ENCODE results near the gene DDX17. TPM values are rescaled to one million over a fixed set of nuclear protein-coding genes. Genes with fewer than 3 reads are reported as not detected.

DDX17 gene
- total RNA-seq, 1 donor from 2014 or later = 530 TPM

- Mint-ChIP-seq H3K27ac (ENCODE audit: unreplicated experiment) (no peak overlapping the region), H3K4me1 (ENCODE audit: low read depth, unreplicated experiment) (no peaks in the 10 kb centered on the region), H3K4me3 (ENCODE audit: unreplicated experiment) (no peak overlapping the region), H3K36me3 (ENCODE audit: unreplicated experiment) (no peaks in the 10 kb centered on the region), H3K9me3 (ENCODE audit: unreplicated experiment) (no peaks in the 10 kb centered on the region), H3K27me3 (ENCODE audit: unreplicated experiment) (no peaks in the 10 kb centered on the region)
- TF ChIP-seq, protein P1, sequence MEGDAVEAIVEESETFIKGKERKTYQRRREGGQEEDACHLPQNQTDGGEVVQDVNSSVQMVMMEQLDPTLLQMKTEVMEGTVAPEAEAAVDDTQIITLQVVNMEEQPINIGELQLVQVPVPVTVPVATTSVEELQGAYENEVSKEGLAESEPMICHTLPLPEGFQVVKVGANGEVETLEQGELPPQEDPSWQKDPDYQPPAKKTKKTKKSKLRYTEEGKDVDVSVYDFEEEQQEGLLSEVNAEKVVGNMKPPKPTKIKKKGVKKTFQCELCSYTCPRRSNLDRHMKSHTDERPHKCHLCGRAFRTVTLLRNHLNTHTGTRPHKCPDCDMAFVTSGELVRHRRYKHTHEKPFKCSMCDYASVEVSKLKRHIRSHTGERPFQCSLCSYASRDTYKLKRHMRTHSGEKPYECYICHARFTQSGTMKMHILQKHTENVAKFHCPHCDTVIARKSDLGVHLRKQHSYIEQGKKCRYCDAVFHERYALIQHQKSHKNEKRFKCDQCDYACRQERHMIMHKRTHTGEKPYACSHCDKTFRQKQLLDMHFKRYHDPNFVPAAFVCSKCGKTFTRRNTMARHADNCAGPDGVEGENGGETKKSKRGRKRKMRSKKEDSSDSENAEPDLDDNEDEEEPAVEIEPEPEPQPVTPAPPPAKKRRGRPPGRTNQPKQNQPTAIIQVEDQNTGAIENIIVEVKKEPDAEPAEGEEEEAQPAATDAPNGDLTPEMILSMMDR (IDR thresholded peaks at IDR 0.05; ENCODE audit: partially characterized antibody, unreplicated experiment) = no peak
- DNase-seq = no peak
These were observed 25.3 kb upstream of the DDX17 start for GRCh38 chr22:38531251-38531938.

GRCh38 chr22:38524429-38524828 is 18.3 kb upstream of the DDX17 start:
- TF ChIP-seq, protein P1 (IDR thresholded peaks at IDR 0.05; ENCODE audit: partially characterized antibody, unreplicated experiment) = no peak
- no peaks in the 10 kb centered on the region for H3K9me3 Mint-ChIP-seq (ENCODE audit: unreplicated experiment)
- no peaks in the 10 kb centered on the region for H3K36me3 Mint-ChIP-seq (ENCODE audit: unreplicated experiment)
- no peak overlapping the region for H3K27ac Mint-ChIP-seq (ENCODE audit: unreplicated experiment)
- no peak overlapping the region for H3K4me3 Mint-ChIP-seq (ENCODE audit: unreplicated experiment)
- no peaks in the 10 kb centered on the region for H3K27me3 Mint-ChIP-seq (ENCODE audit: unreplicated experiment)
- no peaks in the 10 kb centered on the region for H3K4me1 Mint-ChIP-seq (ENCODE audit: low read depth, unreplicated experiment)
- no peak for DNase-seq

DNA sequence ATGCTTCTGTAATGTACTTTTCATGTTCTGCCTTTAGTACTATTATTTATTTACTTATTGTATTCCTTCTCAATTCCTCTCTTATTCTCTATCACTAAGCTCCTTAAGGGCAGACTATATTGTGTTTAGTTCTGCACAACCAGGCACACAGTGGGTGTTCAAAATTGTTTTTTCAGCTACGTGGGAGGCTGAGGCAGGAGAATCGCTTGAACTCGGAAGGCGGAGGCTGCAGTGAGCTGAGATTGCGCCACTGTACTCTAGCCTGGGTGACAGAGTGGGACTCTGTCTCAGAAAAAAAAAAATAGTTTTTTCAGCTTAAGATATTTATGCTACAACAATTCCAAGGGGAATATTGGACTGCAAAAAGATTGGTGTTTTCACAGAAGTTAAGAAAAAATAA is 17.4 kb upstream of the DDX17 start:
- Mint-ChIP-seq H3K27me3 (ENCODE audit: unreplicated experiment) (no peaks in the 10 kb centered on the region), H3K9me3 (ENCODE audit: unreplicated experiment) (no peaks in the 10 kb centered on the region), H3K4me3 (ENCODE audit: unreplicated experiment) (no peak overlapping the region), H3K27ac (ENCODE audit: unreplicated experiment) (no peak overlapping the region), H3K36me3 (ENCODE audit: unreplicated experiment) (no peaks in the 10 kb centered on the region), H3K4me1 (ENCODE audit: low read depth, unreplicated experiment) (no peaks in the 10 kb centered on the region)
- TF ChIP-seq, protein P1 (IDR thresholded peaks at IDR 0.05; ENCODE audit: partially characterized antibody, unreplicated experiment) = no peak
- no peak for DNase-seq

DNA sequence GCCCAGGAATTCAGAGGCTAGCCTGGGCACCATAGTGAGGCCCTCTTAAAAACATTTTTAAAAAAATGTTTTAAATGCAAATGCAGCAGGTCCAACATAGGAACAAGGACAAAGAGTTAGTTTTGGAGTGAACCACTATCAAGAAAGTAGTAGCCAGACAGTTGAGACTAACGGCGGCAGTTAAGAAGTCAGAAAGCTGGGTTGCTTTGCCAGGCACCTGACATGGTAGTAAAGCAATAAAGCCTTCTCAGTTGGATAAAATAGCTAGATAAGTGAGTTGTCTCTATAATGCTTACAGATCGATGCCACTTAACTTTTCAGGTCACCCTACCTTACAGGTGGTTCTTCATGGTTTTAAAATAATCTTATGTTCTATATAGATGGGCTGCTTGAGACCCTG is 16.9 kb upstream of the DDX17 start:
- Mint-ChIP-seq H3K27me3 (ENCODE audit: unreplicated experiment) (no peaks in the 10 kb centered on the region), H3K4me3 (ENCODE audit: unreplicated experiment) (no peak overlapping the region), H3K9me3 (ENCODE audit: unreplicated experiment) (no peaks in the 10 kb centered on the region), H3K4me1 (ENCODE audit: low read depth, unreplicated experiment) (no peaks in the 10 kb centered on the region), H3K27ac (ENCODE audit: unreplicated experiment) (no peak overlapping the region), H3K36me3 (ENCODE audit: unreplicated experiment) (no peaks in the 10 kb centered on the region)
- DNase-seq = no peak
- TF ChIP-seq, protein P1 (IDR thresholded peaks at IDR 0.05; ENCODE audit: partially characterized antibody, unreplicated experiment) = no peak

- DNase-seq = no peak
- no peaks in the 10 kb centered on the region for H3K4me1 Mint-ChIP-seq (ENCODE audit: low read depth, unreplicated experiment)
- no peaks in the 10 kb centered on the region for H3K9me3 Mint-ChIP-seq (ENCODE audit: unreplicated experiment)
- no peaks in the 10 kb centered on the region for H3K27me3 Mint-ChIP-seq (ENCODE audit: unreplicated experiment)
- H3K36me3 Mint-ChIP-seq (ENCODE audit: unreplicated experiment) = no peaks in the 10 kb centered on the region
- TF ChIP-seq, protein P1 (IDR thresholded peaks at IDR 0.05; ENCODE audit: partially characterized antibody, unreplicated experiment) = no peak
- H3K4me3 Mint-ChIP-seq (ENCODE audit: unreplicated experiment) = no peak overlapping the region
- H3K27ac Mint-ChIP-seq (ENCODE audit: unreplicated experiment) = no peak overlapping the region
These were observed 13.5 kb upstream of the DDX17 start for GRCh38 chr22:38519453-38520250.

Data from glutamatergic neuron (in vitro differentiated cells).